ENCODE results near the gene TMED8.
A peak's percentile ranks its signal among the peaks of the same experiment; 100 is the strongest.
"Not testable (repeated sequence)": the region's sequence is repeated elsewhere in the genome, so short reads cannot be mapped to it uniquely, and the experiment has no call there.

The TMED8 gene, protein sequence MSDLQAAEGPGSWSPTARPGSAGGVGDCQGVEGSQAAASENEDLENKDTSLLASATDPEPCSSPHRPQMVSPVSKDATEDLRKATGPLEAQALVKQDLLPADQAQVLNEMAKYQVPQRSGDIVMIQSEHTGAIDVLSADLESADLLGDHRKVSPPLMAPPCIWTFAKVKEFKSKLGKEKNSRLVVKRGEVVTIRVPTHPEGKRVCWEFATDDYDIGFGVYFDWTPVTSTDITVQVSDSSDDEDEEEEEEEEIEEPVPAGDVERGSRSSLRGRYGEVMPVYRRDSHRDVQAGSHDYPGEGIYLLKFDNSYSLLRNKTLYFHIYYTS

GRCh38 chr14:77376771-77377501, at the start of gene TMED8, which contains the start of gene SAMD15:
Gene TMED8 (minus strand): TSS chr14:77377094. CDS start chr14:77377053, 41 bp downstream.
Gene SAMD15 (plus strand): TSS chr14:77377379. CDS start chr14:77377419, 40 bp downstream.
- DNase-seq: peak; percentile 87

DNA sequence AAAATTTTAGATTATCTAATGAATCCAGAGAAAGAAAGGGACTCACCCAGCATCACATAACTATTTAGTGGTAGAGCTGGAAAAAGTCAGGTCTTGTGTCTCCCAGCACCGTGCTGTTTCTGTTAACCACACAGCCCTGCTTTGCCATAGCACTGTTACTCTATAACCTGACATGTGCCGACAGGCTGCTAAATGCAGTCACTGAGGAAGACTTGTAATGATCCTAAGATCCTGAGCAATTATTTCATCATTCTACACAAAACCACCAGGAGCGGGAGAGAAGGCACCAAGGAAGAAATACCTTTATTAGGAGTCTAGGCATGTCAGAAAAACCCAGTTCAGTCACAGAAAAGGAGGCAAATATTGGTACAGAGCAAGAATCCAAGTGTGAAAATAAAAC, 49.5 kb upstream of the TMED8 start:
- DNase-seq: no peak

GRCh38 chr14:77424862-77425261, 48.0 kb upstream of the TMED8 start:
- no peak for DNase-seq

- DNase-seq: no peak
These were observed 46.5 kb upstream of the TMED8 start, which contains the start of gene NOXRED1 for GRCh38 chr14:77423423-77423822. Gene NOXRED1 (minus strand): TSS chr14:77423523. CDS start chr14:77422889, 634 bp downstream.

DNA sequence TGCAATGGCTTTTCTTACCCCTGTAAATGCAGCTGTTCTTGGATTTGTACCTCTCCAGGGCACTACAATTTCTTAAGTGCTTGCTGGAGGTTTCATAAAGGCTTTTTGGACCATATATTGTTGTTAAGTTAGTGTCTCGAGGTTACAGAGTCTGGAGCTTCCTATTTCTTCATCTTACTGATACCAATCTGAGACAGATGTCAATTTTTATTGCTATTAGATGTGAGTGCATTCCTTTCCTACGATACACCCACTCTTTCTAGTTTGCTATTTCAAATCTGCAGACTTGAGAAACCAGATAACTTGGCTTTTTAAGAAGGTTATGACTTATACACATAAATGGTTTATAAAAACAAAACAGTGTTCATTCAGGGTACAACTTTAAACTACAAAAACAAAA, 44.3 kb upstream of the TMED8 start:
- no peak for DNase-seq

DNA sequence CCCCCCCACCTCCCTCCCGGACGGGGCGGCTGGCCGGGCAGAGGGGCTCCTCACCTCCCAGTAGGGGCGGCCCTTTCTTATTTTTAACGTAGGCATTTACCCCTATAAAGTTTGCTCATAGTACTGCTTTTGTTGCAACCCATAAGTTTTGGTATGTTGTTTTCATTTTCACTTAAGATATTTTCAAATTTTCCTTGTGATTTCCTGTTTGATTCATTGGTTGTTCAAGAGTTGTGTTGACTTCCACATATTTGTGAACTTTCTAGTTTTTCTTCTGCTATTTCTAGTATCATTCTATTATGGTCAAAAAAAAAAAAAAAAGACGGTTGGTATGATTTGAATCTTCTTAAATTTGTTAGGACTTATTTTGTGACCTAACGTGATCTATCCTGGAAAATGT, 39.9 kb upstream of the TMED8 start:
- DNase-seq: no peak

GRCh38 chr14:77416098-77416497, 39.2 kb upstream of the TMED8 start:
- DNase-seq: not testable (repeated sequence)

DNA sequence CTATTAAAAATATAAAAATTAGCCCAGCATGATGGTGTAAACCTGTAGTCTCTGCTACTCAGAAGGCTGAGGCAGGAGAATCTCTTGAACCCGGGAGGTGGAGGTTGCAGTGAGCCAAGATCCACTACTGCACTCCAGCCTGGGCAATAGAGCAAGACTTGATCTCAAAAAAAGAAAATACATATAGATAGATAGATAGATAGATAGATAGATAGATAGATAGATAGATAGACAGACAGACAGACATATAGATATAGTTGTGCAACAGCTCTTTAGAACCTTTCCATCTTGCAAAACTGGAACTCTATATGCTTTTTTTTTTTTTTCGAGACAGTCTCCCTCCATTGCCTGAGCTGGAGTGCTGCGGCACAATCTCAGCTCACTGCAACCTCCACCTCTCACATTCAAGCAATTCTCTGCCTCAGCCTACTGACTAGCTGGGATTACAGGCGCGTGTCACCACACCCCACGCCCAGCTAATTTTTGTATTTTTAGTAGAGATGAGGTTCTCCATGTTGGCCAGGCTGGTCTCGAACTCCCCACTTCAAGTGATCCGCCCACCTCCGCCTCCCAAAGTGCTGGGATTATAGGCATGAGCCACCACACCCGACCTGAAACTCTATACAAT, 38.6 kb upstream of the TMED8 start:
- DNase-seq: not testable (repeated sequence)

DNA sequence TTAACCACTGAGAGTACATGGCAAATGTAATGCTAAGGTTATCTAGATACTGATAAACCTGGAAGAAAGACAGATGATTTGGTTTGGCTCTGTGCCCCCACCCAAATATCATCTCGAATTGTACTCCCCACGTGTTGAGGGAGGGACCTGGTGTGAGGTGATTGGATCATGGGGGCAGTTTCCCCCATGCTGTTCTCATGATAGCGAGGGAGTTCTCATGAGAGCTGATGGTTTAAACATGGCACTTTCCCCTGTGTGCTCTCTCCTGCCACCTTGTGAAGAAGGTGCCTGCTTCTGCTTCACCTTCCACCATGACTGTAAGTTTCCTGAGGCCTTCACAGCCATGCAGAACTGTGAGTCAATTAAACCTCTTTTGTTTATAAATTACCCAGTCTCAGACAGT, 32.2 kb upstream of the TMED8 start:
- DNase-seq: no peak

DNA sequence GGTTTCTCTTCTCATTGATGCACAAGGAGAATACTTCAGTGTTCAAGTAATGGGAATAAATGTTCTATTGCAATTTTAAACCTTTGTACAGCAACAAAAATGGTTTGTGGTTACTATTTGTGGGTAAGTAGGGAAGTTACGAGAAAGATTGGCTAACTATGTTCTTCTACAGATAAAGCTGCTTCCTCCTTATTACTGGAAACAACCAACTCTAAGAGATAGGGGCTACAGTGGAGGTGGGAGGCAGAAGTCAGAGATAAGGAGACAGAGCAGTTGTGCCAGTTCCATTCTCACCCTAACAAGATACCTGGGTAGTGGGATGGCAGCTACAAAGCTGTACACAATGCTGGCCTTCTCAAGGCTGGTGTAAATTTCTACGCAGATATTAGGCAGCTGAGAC, 30.3 kb upstream of the TMED8 start:
- DNase-seq: no peak

GRCh38 chr14:77406718-77407117, 29.8 kb upstream of the TMED8 start:
- DNase-seq: no peak

DNA sequence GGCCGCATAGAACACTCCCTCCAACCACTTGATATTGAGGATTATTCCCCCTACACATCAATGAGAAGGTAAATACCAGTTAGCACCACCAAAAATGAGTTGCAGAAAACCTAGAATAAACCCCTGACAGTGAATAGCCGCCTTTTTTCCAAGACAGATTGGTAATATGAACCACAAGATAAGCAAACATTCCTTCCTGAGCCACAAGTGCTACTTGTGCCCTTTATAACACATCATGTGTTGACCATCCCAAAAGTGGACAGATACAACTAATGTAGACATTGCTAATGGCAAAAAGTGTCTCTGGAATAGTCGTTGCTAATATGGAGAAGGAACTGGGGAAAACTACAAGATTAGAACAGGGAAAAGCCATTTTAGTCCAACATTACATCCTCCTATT, 29.2 kb upstream of the TMED8 start:
- no peak for DNase-seq

- no peak for DNase-seq
These were observed 26.9 kb upstream of the TMED8 start for GRCh38 chr14:77403768-77404167.

GRCh38 chr14:77400216-77400615, 23.3 kb upstream of the TMED8 start:
- DNase-seq: no peak

- DNase-seq: no peak
These were observed 13.3 kb upstream of the TMED8 start for GRCh38 chr14:77390188-77390587.

GRCh38 chr14:77378701-77379100, 1.8 kb upstream of the TMED8 start:
- no peak for DNase-seq

DNA sequence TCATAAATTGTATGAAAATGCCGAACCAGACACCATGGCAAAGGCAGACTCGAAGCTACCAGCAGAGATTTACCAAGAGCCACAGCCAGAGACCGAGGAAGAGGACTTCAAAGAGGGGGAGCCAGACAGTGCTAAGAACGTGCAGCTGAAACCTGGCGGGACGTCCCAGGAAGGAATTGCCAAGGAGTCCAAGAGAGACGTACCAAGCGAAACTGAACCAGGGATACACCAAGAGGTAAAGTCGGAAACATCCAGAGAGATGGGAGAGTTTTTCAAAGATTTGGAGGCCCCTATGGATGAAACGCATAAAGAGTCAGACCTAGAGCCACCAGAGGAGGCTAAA, 579 bp upstream of the TMED8 start:
- no peak for DNase-seq

DNA sequence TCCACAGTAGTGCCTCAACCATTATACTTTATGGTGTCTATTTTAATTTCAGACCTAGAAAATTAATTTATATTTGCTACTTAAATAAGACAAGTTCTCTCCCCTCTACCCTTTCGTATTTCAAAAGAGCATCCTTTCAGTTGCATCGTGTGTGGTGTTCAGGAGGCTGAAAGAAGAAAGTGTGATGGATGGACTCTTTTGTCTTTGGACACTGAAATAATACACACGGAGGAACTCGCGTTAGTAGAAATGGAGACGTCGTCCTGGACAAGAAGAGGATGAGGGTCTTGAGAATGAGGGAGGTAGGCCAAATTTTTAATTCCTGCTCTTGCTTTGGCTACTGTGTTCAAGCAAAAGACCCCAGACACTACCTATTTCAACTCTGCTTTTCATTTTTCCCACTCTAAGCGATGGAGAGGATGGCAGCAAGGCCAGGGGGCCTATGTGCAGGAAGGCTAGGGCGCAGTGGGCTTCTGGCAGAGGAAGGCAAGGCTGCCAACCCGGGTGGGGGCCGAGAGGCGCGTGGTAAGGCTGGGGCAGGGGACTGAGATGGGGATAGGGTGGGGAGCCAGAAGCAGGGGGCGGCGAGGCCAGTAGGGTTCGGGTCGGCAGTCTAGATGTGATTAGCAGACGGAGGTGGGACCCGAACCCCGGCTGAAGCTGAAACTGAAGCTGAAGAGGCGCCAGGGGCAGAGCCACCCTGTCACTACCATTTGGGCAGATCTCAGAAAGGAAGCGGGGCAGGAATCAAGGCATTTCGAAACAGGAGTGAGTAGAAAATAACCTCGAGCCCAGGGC, 722 bp downstream of the TMED8 start:
- peak in 1 of 2 donors; percentile 30 for DNase-seq

GRCh38 chr14:77375164-77375950, 1.5 kb downstream of the TMED8 start:
- DNase-seq: no peak

- DNase-seq: no peak
These were observed 4.5 kb downstream of the TMED8 start for GRCh38 chr14:77372304-77372841.

GRCh38 chr14:77369285-77369684, 7.6 kb downstream of the TMED8 start:
- DNase-seq: no peak

GRCh38 chr14:77364146-77364545, 12.7 kb downstream of the TMED8 start:
- no peak for DNase-seq
